ENCODE measurements around the gene MYL3.

The MYL3 gene

DNA sequence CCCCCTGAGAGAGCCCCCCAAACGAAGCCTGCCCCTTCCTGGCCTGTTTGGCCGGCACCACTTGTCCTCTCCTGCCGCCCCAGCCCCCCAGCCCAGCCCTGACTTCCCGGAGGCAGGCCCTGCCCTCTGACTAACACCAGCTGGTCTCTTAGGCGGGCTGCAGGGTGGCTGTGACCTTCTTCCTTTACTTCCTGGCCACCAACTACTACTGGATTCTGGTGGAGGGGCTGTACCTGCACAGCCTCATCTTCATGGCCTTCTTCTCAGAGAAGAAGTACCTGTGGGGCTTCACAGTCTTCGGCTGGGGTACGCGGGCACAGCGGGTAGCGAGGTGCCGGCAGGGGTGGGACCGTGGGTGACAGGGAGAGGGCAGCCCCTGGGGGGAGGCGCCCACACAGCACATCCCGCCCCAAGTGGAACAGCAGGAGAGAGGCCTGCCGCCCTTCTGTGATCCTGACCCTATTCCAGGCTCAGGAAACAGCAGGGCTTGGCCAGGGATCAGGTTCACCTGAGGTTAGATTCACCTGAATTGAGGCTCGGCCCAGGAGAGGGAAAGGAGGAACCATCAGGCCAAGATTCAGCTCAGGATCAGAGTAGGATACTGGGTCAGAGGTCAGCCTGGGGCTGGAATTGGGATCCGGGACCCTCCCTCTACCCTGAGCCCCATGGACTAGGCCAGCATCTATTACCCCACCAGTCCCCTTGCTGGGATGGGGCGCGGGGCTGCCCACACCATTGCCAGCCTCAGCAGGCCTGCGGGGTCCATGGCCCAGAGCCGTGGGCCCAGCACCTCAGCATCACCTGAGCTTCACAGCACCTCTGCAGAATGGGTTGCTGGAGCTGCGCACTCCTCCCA lies 36.1 kb upstream of the MYL3 start:
- no peak for DNase-seq (ENCODE audit: low read depth in 2 of 2)

DNA sequence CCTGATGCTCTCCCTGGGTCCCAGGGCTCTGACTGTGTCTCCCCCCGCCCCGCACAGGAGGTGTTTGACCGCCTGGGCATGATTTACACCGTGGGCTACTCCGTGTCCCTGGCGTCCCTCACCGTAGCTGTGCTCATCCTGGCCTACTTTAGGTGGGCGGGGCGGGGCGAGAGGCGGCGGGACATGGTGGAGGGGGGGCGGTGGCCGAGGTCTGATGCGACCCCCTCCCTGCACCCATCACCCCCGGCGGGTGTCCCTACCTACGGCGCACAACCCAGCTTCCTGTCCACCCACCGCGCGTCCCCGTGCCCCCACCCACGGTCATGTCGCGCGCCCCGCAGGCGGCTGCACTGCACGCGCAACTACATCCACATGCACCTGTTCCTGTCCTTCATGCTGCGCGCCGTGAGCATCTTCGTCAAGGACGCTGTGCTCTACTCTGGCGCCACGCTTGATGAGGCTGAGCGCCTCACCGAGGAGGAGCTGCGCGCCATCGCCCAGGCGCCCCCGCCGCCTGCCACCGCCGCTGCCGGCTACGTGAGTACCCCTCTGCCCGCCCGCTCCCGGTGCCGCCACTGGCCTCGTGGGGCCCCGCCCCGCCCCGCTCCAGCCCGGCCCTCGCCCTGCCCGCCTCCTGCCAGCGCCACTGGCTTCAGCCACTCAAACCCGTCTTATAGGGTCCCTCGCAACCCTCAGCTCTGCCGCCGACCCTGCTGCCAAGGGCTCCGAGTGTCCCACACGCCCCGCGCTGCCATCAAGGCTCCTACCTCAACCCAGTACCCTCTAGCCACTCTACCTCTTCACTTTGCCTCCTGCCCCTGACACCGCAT lies 35.3 kb upstream of the MYL3 start:
- no peak for DNase-seq (ENCODE audit: low read depth in 2 of 2)

DNA sequence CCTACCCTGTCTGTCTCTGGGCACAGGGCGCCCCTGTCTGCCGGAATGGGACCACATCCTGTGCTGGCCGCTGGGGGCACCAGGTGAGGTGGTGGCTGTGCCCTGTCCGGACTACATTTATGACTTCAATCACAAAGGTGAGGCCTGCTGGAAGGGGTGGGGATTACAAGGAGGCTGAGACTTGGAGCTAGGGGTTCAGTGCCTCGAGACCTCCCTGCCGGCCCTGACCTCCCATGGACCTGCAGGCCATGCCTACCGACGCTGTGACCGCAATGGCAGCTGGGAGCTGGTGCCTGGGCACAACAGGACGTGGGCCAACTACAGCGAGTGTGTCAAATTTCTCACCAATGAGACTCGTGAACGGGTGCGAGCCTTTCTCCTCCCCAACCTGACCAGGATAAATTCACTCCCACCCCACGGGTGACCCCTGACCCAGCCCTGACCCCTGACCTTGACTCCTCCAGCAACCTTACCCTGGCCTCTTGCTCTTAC lies 34.6 kb upstream of the MYL3 start:
- no peak for DNase-seq (ENCODE audit: low read depth in 2 of 2)

GRCh38 chr3:46897031-46897430 lies 33.8 kb upstream of the MYL3 start:
- DNase-seq (ENCODE audit: low read depth in 2 of 2), result no peak

GRCh38 chr3:46896386-46896785 lies 33.1 kb upstream of the MYL3 start:
- no peak for DNase-seq (ENCODE audit: low read depth in 2 of 2)

GRCh38 chr3:46895761-46896160 lies 32.5 kb upstream of the MYL3 start:
- no peak for DNase-seq (ENCODE audit: low read depth in 2 of 2)

DNA sequence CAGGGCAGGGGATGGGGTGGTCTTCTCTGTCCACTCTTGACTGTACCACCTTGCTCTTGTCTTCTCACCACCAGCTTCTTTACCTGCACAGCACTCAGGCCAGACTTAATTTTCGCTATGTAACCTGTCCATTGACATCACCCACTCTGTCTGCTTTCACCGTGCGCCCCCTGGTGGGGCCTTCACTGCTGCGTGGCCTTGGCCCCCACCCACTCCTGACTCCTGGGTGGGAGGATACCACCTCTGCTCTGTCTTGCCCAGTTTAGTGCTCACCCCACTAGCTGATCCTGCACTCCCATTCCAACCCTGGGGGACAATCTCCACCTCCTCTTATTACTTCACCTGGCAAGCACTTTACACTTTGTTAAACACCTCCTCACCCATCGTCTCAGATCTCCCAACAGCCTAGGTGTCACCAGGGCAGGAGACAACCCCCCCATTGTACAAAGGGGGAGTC lies 32.0 kb upstream of the MYL3 start:
- peak; percentile 76 to 80 for DNase-seq (ENCODE audit: low read depth in 2 of 2)

DNA sequence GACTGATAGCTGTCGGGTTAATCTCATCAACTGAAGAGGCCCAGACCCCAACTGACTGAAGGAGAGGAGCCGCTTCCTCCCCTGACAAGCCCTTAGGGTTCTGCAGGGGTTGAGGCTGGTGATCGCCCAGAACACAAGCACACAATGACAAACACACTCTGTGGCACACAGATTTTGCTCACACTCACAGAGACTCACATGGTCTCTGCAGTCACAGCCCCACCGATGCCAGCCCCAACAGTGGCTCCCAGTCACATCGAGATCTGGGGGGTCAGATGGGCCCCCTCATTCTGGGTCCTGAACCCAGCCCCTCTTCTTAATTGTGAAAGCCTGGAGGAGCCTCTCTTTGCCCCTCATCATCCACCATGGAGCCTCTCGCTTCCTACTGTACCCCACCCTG lies 31.0 kb upstream of the MYL3 start:
- DNase-seq (ENCODE audit: low read depth in 2 of 2), result no peak

DNA sequence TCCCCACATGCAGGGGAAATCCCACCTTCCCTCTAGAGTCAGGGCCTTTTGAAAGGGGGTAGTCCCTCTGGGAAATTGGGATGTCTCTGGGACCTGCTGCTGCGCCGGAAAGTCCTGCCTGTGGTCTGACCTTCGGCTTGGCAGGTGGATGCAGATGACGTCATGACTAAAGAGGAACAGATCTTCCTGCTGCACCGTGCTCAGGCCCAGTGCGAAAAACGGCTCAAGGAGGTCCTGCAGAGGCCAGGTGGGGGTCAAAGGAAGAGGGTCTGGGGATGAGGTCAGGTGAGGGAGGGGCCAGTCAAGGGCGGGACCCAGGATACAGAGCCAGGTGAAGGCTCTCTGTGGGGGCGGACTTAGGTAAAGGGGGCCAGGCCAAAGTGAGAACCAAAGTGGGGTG lies 30.5 kb upstream of the MYL3 start:
- DNase-seq (ENCODE audit: low read depth in 2 of 2), result no peak

DNA sequence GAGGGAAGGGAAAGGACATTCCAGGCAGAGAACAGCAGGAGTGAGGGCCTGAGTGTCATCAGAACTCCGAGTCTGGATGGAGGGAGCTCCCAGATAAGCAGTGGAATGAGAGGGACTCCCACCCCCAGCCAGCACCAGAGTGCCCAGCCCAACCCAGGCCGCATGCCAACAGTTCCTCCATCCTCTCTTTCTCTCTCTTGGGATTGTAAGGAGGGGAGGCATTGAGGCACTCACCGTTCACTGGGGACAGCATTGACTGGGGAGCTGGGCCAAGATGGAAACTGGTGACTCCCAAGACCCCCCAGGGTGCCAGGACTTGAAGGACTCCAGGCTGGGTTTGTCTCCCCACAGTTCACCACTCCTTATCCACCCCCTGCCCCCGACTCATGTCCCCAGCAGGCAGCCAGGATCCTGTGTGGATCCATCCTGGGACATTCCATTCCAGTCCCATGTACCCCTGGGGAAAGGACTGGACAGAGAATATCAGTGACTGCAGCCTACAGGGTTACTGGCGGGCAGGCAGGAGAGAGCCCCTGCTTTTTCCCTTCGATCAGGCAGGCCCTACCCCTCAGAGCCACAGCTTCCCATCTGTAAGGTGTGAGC lies 30.0 kb upstream of the MYL3 start:
- DNase-seq (ENCODE audit: low read depth in 2 of 2), result no peak

DNA sequence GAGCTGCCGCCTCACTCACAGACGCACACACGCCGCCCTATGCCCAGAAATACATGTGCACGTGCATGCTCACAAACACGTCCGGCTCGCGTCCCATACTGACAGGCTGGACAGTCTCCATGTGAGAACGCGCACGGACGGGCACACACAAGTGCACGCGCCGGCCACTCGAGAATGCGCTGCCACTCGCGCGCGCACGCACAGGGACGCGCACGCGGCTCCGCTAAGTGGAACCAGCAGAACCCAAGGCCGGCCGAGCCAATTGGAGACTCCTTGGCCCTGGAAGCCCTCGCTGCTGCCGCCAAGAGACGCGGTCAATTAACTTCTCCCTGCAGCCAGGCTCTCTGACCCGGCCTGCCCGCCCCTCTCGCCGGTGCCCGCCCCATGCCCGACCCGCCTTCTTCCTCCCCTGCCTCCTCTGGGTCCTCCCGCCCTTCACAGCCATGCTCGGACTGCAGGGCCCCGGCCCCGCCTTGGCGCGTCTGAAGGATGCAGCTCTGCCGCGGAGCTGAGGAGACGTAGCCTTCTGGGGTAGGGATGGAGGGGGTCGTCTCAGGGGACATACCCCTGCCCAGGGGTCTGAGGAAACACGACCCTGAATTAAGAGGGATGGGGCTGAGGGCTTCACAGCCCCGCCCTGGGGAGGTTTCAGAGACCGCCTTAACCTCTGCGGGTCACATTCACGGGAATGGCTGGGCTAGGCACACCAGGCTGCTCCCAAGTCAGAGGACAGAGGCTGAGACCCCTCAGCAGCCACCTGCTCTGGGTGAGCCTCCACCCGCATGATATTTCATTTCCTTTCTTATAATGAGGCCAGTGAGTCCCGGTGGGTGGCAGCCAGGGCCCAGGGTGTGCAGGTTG lies 29.3 kb upstream of the MYL3 start:
- DNase-seq (ENCODE audit: low read depth in 2 of 2), result no peak

DNA sequence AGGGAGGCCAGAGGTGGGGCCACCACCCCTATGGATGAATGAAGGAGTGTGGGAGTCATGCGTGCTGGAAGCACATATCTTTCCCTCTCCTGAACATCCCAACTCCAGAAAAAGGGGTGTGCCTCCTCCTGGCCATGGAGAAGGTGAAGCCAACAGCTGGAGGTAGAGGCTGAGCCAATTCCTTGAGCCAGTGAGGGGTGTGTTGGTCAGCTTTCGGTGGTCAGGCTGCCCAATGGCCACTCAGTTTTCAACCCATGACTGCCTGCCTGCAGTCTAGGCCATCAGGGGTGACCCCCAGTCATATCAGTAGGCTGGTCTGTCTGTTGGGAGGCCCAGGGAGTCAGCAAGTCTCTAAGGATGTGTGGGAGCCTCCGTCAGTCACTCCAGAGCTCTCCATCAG lies 27.9 kb upstream of the MYL3 start:
- DNase-seq (ENCODE audit: low read depth in 2 of 2), result no peak

- DNase-seq (ENCODE audit: low read depth in 2 of 2), result no peak
These were observed 26.9 kb upstream of the MYL3 start for GRCh38 chr3:46890132-46890531.

GRCh38 chr3:46889381-46890110 lies 26.3 kb upstream of the MYL3 start:
- DNase-seq (ENCODE audit: low read depth in 2 of 2), result no peak

DNA sequence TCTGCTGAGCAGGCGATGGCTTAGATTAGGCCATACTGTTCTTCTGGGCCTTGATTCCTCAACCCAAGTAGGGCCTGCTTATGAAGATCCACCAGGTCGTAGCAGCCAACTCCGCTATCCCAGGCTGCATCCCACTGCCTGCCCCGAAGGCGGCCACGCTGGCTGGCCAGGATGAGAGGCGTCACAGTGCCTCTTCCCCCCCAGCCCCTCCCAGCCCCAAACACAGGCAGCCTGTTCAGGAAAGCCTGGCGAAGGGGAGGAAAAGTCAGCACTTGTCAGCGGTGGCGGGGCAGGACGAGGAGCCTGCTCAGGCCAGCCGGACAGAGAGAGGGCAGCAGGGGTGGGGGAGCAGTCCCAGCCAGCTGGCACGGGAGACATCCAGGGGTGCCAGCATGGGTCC lies 25.5 kb upstream of the MYL3 start:
- no peak for DNase-seq (ENCODE audit: low read depth in 2 of 2)

- DNase-seq (ENCODE audit: low read depth in 2 of 2), result no peak
These were observed 24.8 kb upstream of the MYL3 start for GRCh38 chr3:46887980-46888494.

DNA sequence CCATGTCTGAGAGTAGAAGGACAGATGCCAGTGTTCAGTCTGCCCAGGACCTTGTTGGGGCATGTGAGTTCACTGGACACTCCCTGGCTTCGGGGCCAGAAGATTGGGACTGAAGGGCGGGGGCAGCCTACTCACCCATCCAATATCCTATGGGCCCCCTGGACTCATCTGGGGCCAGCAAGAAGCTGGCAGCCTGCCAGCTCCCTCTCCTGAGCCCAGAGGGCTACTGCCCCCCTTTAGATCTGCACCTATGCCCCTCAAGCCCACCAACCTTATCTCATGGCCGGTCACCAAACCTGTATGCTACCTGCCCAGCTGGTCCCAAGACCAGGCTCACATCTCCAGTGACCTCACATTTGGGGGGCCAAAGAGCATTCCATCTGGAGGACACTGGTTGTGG lies 22.4 kb upstream of the MYL3 start:
- no peak for DNase-seq (ENCODE audit: low read depth in 2 of 2)

- no peak for DNase-seq (ENCODE audit: low read depth in 2 of 2)
These were observed 21.7 kb upstream of the MYL3 start for GRCh38 chr3:46884929-46885328.

GRCh38 chr3:46884427-46884826 lies 21.2 kb upstream of the MYL3 start:
- no peak for DNase-seq (ENCODE audit: low read depth in 2 of 2)

- DNase-seq (ENCODE audit: low read depth in 2 of 2), result no peak
These were observed 20.6 kb upstream of the MYL3 start for GRCh38 chr3:46883830-46884185.

Measured in stimulated activated CD4-positive, alpha-beta T cell treated with anti-CD3 and anti-CD28 coated beads, Interleukin-1b, Interleukin-23, amount 100 ng/mL, for 4 hours (primary cell).